Endodermal cell (in vitro differentiated cells): ENCODE data around the gene CCDC102A. TPM values are rescaled to one million over a fixed set of nuclear protein-coding genes. Genes with fewer than 3 reads are reported as not detected.

Experiments
- DNase-seq: peaks from one replicate; pipeline ENCODE4 v3.0.0-alpha.2; 2017
- H3K27ac ChIP-seq: 2 replicates; pipeline ENCODE4 v1.5.1; 2013; ENCODE audit warnings: mild to moderate bottlenecking, low read depth, low read length, moderate library complexity
- H3K27me3 ChIP-seq: 2 replicates; pipeline ENCODE4 v1.6.1; 2013; ENCODE audit warnings: mild to moderate bottlenecking, low read length, moderate library complexity; ENCODE audit not compliant: insufficient read depth, control insufficient read depth, poor library complexity, severe bottlenecking
- H3K36me3 ChIP-seq: 2 replicates; pipeline ENCODE4 v1.7.0; 2013; ENCODE audit warnings: mild to moderate bottlenecking, low read length, moderate library complexity; ENCODE audit not compliant: control insufficient read depth, insufficient read depth
- H3K4me1 ChIP-seq: one replicate; pipeline ENCODE4 v1.7.0; 2013; ENCODE audit warnings: low read length; ENCODE audit not compliant: control insufficient read depth, insufficient read depth
- H3K4me3 ChIP-seq: 2 replicates; pipeline ENCODE4 v1.5.1; 2013; ENCODE audit warnings: mild to moderate bottlenecking, low read length, moderate library complexity
- H3K9ac ChIP-seq: 2 replicates; pipeline ENCODE4 v1.6.1; 2013; ENCODE audit warnings: mild to moderate bottlenecking, low read length, moderate library complexity; ENCODE audit not compliant: poor library complexity, severe bottlenecking; ENCODE audit errors: extremely low read depth
- H3K9me3 ChIP-seq: 2 replicates; pipeline ENCODE4 v1.6.1; 2013; ENCODE audit warnings: mild to moderate bottlenecking, low read length, moderate library complexity; ENCODE audit not compliant: control insufficient read depth
- H3K27ac Mint-ChIP-seq: 2 replicates; pipeline ENCODE4 v1.8.0; 2020; ENCODE audit warnings: mixed read lengths
- H3K27me3 Mint-ChIP-seq: 2 replicates; pipeline ENCODE4 v1.8.0; 2021; ENCODE audit warnings: mild to moderate bottlenecking, mixed read lengths; ENCODE audit not compliant: insufficient read depth
- H3K36me3 Mint-ChIP-seq: 2 replicates; pipeline ENCODE4 v1.8.0; 2020; ENCODE audit warnings: low read depth, mixed read lengths
- H3K4me1 Mint-ChIP-seq: 2 replicates; pipeline ENCODE4 v1.8.0; 2020; ENCODE audit warnings: mixed read lengths
- H3K4me3 Mint-ChIP-seq: 2 replicates; pipeline ENCODE4 v1.8.0; 2020; ENCODE audit warnings: mild to moderate bottlenecking, moderate library complexity, mixed read lengths
- H3K9me3 Mint-ChIP-seq: 2 replicates; pipeline ENCODE4 v1.8.0; 2020; ENCODE audit warnings: mild to moderate bottlenecking, mixed read lengths
- CTCF ChIP-seq: fragments of 200-600 bp; sonication (generic); conservative IDR thresholded peaks from 2 replicates; pipeline ENCODE4 v1.5.0; 2021; ENCODE audit warnings: antibody characterized with exemption, mild to moderate bottlenecking
- WGBS, 2 experiments: methylation state at CpG; one replicate each; pipeline versions ENCODE4 v1.1.5 to v1.1.7; 2013; ENCODE audit warnings: missing lambda C conversion rate in 2 of 2, mixed read lengths in 1 of 2; ENCODE audit not compliant: insufficient coverage in 1 of 2, insufficient read length in 1 of 2; 5-methylcytosine and 5-hydroxymethylcytosine counted together
- total RNA-seq, 2 donors: library from RNA; stranded (reverse); fragmentation: NEBNext Ultra II Directional in 1 of 2; extraction: Animal tissue kit (Norgen Biotek cat#: 25700) in 1 of 2; gene quantifications; 2 replicates in 1 of 2; 3 replicates in 1 of 2; pipeline ENCODE4 v1.2.1, GENCODE V29; 2021

The CCDC102A gene
- total RNA-seq, 2 donors from 2014 or later = 6.7 to 9.8 TPM

- H3K36me3 Mint-ChIP-seq = peaks cover 16% of the 10 kb centered on the region
- H3K4me3 ChIP-seq = no peak overlapping the region
- peaks cover 8% of the 10 kb centered on the region for H3K4me1 Mint-ChIP-seq
- no peak overlapping the region for H3K27ac Mint-ChIP-seq
- DNase-seq = no peak
- TF ChIP-seq CTCF = no peak
- H3K9me3 ChIP-seq = no peaks in the 10 kb centered on the region
- H3K4me1 ChIP-seq = no peaks in the 10 kb centered on the region
- H3K9me3 Mint-ChIP-seq = no peaks in the 10 kb centered on the region
- peaks cover under 1% of the 10 kb centered on the region for H3K36me3 ChIP-seq
- no peak overlapping the region for H3K27ac ChIP-seq
- WGBS, 2 experiments = 93 to 97% methylated on average over 10 to 15 of the region's 23 CpGs
- no peaks in the 10 kb centered on the region for H3K27me3 ChIP-seq
- no peak overlapping the region for H3K9ac ChIP-seq
- H3K27me3 Mint-ChIP-seq = no peaks in the 10 kb centered on the region
- H3K4me3 Mint-ChIP-seq = no peak overlapping the region
Measured at GRCh38 chr16:57512296-57513001, 23.9 kb downstream of the CCDC102A start.

GRCh38 chr16:57510016-57510871 lies 26.1 kb downstream of the CCDC102A start:
- H3K27ac Mint-ChIP-seq = peak overlapping the region; percentile 58
- H3K4me3 ChIP-seq = no peak overlapping the region
- H3K9me3 Mint-ChIP-seq = no peaks in the 10 kb centered on the region
- 77 to 82% methylated on average over 8 to 10 of the region's 10 CpGs for WGBS, 2 experiments
- H3K9me3 ChIP-seq = no peaks in the 10 kb centered on the region
- TF ChIP-seq CTCF = no peak
- DNase-seq = no peak
- H3K27me3 Mint-ChIP-seq = no peaks in the 10 kb centered on the region
- H3K9ac ChIP-seq = no peak overlapping the region
- H3K36me3 Mint-ChIP-seq = peaks cover 6% of the 10 kb centered on the region
- H3K4me1 Mint-ChIP-seq = peaks cover 8% of the 10 kb centered on the region
- H3K4me1 ChIP-seq = no peaks in the 10 kb centered on the region
- no peaks in the 10 kb centered on the region for H3K36me3 ChIP-seq
- no peak overlapping the region for H3K4me3 Mint-ChIP-seq
- no peaks in the 10 kb centered on the region for H3K27me3 ChIP-seq
- peak overlapping the region; percentile 17 for H3K27ac ChIP-seq

- Mint-ChIP-seq H3K4me1 (peaks cover 8% of the 10 kb centered on the region), H3K27me3 (no peaks in the 10 kb centered on the region), H3K27ac (peak overlapping the region; percentile 58), H3K36me3 (peaks cover 6% of the 10 kb centered on the region), H3K4me3 (no peak overlapping the region), H3K9me3 (no peaks in the 10 kb centered on the region)
- Histone ChIP-seq H3K4me1 (no peaks in the 10 kb centered on the region), H3K4me3 (no peak overlapping the region), H3K9ac (no peak overlapping the region), H3K27me3 (no peaks in the 10 kb centered on the region), H3K9me3 (no peaks in the 10 kb centered on the region), H3K27ac (peak overlapping the region; percentile 17), H3K36me3 (no peaks in the 10 kb centered on the region)
- no peak for TF ChIP-seq CTCF
- DNase-seq = no peak
- WGBS, 2 experiments = 89 to 96% methylated on average over 10 to 12 of the region's 12 CpGs
Measured at GRCh38 chr16:57509231-57509923, 27.0 kb downstream of the CCDC102A start.
